Mesodermal cell (in vitro differentiated cells): ENCODE data around the gene RBMS3.

ENCODE experiments used
- H3K27ac ChIP-seq: 2 replicates; pipeline ENCODE4 v1.7.0; 2013; ENCODE audit warnings: mild to moderate bottlenecking, low read depth, low read length, moderate library complexity; ENCODE audit not compliant: severe bottlenecking
- H3K36me3 ChIP-seq: 2 replicates; pipeline ENCODE4 v1.7.1; 2013; ENCODE audit warnings: mild to moderate bottlenecking, low read length, moderate library complexity; ENCODE audit not compliant: control insufficient read depth, insufficient read depth
- H3K4me1 ChIP-seq: one replicate; pipeline ENCODE4 v1.7.1; 2013; ENCODE audit warnings: mild to moderate bottlenecking, low read length; ENCODE audit not compliant: insufficient read depth, control insufficient read depth, poor library complexity, severe bottlenecking
- H3K4me3 ChIP-seq: 2 replicates; pipeline ENCODE4 v1.7.0; 2013; ENCODE audit warnings: low read length, control low read depth, mild to moderate bottlenecking; ENCODE audit not compliant: insufficient read depth, poor library complexity, severe bottlenecking; ENCODE audit errors: extremely low read depth
- H3K9me3 ChIP-seq: 2 replicates; pipeline ENCODE4 v1.7.1; 2013; ENCODE audit warnings: mild to moderate bottlenecking, low read length, moderate library complexity; ENCODE audit not compliant: control insufficient read depth
- WGBS, 2 experiments: methylation state at CpG; one replicate each; pipeline ENCODE4 v1.1.5; 2013; ENCODE audit warnings: missing lambda C conversion rate in 2 of 2; ENCODE audit not compliant: insufficient coverage in 2 of 2; 5-methylcytosine and 5-hydroxymethylcytosine counted together

The RBMS3 gene

GRCh38 chr3:29643034-29643425, 362.2 kb downstream of the RBMS3 start:
- WGBS, 2 experiments = 60 to 92% methylated on average over 1 to 2 of the region's 3 CpGs
- Histone ChIP-seq H3K36me3 (no peaks in the 10 kb centered on the region), H3K27ac (peak overlapping the region; percentile 39), H3K4me1 (peaks cover 23% of the 10 kb centered on the region), H3K9me3 (no peaks in the 10 kb centered on the region), H3K4me3 (no peak overlapping the region)

- WGBS, 2 experiments = 96 to 100% methylated on average over 4 to 5 of the region's 6 CpGs
- H3K4me1 ChIP-seq = peaks cover 20% of the 10 kb centered on the region
- no peaks in the 10 kb centered on the region for H3K9me3 ChIP-seq
- H3K36me3 ChIP-seq = no peaks in the 10 kb centered on the region
- H3K27ac ChIP-seq = no peak overlapping the region
- H3K4me3 ChIP-seq = no peak overlapping the region
Observed at GRCh38 chr3:29644261-29644660, 363.4 kb downstream of the RBMS3 start.

- no peak overlapping the region for H3K27ac ChIP-seq
- H3K4me1 ChIP-seq = peaks cover 12% of the 10 kb centered on the region
- no peaks in the 10 kb centered on the region for H3K36me3 ChIP-seq
- H3K4me3 ChIP-seq = no peak overlapping the region
- 69 to 90% methylated on average over 3 of the region's 3 CpGs for WGBS, 2 experiments
- no peaks in the 10 kb centered on the region for H3K9me3 ChIP-seq
Observed at GRCh38 chr3:29644956-29645636, 364.2 kb downstream of the RBMS3 start.

GRCh38 chr3:29646043-29646442, 365.2 kb downstream of the RBMS3 start:
- Histone ChIP-seq H3K4me3 (no peak overlapping the region), H3K27ac (no peak overlapping the region), H3K9me3 (no peaks in the 10 kb centered on the region), H3K4me1 (peaks cover 12% of the 10 kb centered on the region), H3K36me3 (no peaks in the 10 kb centered on the region)
- WGBS, 2 experiments = no CpG with 5 or more reads among the region's 1 CpG

- H3K9me3 ChIP-seq = no peaks in the 10 kb centered on the region
- H3K27ac ChIP-seq = peak overlapping the region; percentile 78
- H3K36me3 ChIP-seq = no peaks in the 10 kb centered on the region
- no peaks in the 10 kb centered on the region for H3K4me1 ChIP-seq
- no peak overlapping the region for H3K4me3 ChIP-seq
- 85 to 93% methylated on average over 3 to 4 of the region's 6 CpGs for WGBS, 2 experiments
Observed at GRCh38 chr3:29649815-29650547, 369.1 kb downstream of the RBMS3 start.

- Histone ChIP-seq H3K36me3 (no peaks in the 10 kb centered on the region), H3K4me1 (no peaks in the 10 kb centered on the region), H3K9me3 (no peaks in the 10 kb centered on the region), H3K27ac (no peak overlapping the region), H3K4me3 (no peak overlapping the region)
- 87 to 100% methylated on average over 2 to 4 of the region's 4 CpGs for WGBS, 2 experiments
Observed at GRCh38 chr3:29653680-29654079, 372.8 kb downstream of the RBMS3 start.

GRCh38 chr3:29655015-29655747, 374.3 kb downstream of the RBMS3 start:
- Histone ChIP-seq H3K36me3 (no peaks in the 10 kb centered on the region), H3K9me3 (no peaks in the 10 kb centered on the region), H3K27ac (no peak overlapping the region), H3K4me1 (no peaks in the 10 kb centered on the region), H3K4me3 (no peak overlapping the region)
- 36 to 63% methylated on average over 1 to 2 of the region's 6 CpGs for WGBS, 2 experiments

GRCh38 chr3:29665688-29666087, 384.8 kb downstream of the RBMS3 start:
- Histone ChIP-seq H3K4me1 (no peaks in the 10 kb centered on the region), H3K4me3 (no peak overlapping the region), H3K27ac (no peak overlapping the region), H3K9me3 (no peaks in the 10 kb centered on the region), H3K36me3 (peaks cover 18% of the 10 kb centered on the region)
- WGBS, 2 experiments = 79 to 88% methylated on average over 3 of the region's 3 CpGs

GRCh38 chr3:29668233-29668632, 387.4 kb downstream of the RBMS3 start:
- no peaks in the 10 kb centered on the region for H3K4me1 ChIP-seq
- WGBS, 2 experiments = 100% methylated on average over 1 of the region's 2 CpGs
- H3K9me3 ChIP-seq = no peaks in the 10 kb centered on the region
- H3K4me3 ChIP-seq = no peak overlapping the region
- H3K27ac ChIP-seq = no peak overlapping the region
- H3K36me3 ChIP-seq = peaks cover 21% of the 10 kb centered on the region

GRCh38 chr3:29668728-29669127, 387.9 kb downstream of the RBMS3 start:
- Histone ChIP-seq H3K4me1 (no peaks in the 10 kb centered on the region), H3K27ac (no peak overlapping the region), H3K36me3 (peaks cover 18% of the 10 kb centered on the region), H3K9me3 (no peaks in the 10 kb centered on the region), H3K4me3 (no peak overlapping the region)
- 87 to 90% methylated on average over 1 to 2 of the region's 2 CpGs for WGBS, 2 experiments
